Measurements from ENCODE around the gene NAXD. TPM values are rescaled to one million over a fixed set of nuclear protein-coding genes. Genes with fewer than 3 reads are reported as not detected.
"Not testable (repeated sequence)": the region's sequence is repeated elsewhere in the genome, so short reads cannot be mapped to it uniquely, and the experiment has no call there.

Gene NAXD
- total RNA-seq, 2 experiments from 2014 or later, result 17.4 to 17.8 TPM

GRCh38 chr13:110665491-110666254 lies 50.3 kb downstream of the NAXD start:
- DNase-seq, result peak in 3 of 14 experiments; percentile 22 to 34 (median 33)
- peaks cover 88% of the 10 kb centered on the region for H3K36me3 Mint-ChIP-seq (ENCODE audit: low read depth)
- H3K36me3 ChIP-seq (ENCODE audit: insufficient read depth, low read length), result peaks cover 73% of the 10 kb centered on the region
- no peaks in the 10 kb centered on the region for H3K4me1 ChIP-seq (ENCODE audit: insufficient read depth, low read length)
- intact Hi-C loops (cut with DNase I, micrococcal nuclease), result no loop called here
- no peak for TF ChIP-seq CTCF (IDR thresholded peaks at IDR 0.05)
- CTCF ChIA-PET, result no interaction called here
- H3K4me1 Mint-ChIP-seq (ENCODE audit: low read depth), result peaks cover 1% of the 10 kb centered on the region
- H3K27ac Mint-ChIP-seq, result no peak overlapping the region
- no peaks in the 10 kb centered on the region for H3K9me3 Mint-ChIP-seq
- H3K4me3 Mint-ChIP-seq, result no peak overlapping the region
- peaks cover 0 to 5% of the 10 kb centered on the region in 2 experiments for H3K9me3 ChIP-seq (ENCODE audit: control insufficient read depth in 1 of 2, insufficient read depth in 1 of 2, low read length in 2 of 2)
- POLR2A ChIA-PET, result no interaction called here
- no peaks in the 10 kb centered on the region for H3K27me3 ChIP-seq (ENCODE audit: control insufficient read depth in 1 of 2, insufficient read depth in 2 of 2, low read length in 2 of 2)
- H3K4me3 ChIP-seq (ENCODE audit: low read length), result no peak overlapping the region
- ATAC-seq (ENCODE audit: poor library complexity), result no peak
- H3K27me3 Mint-ChIP-seq, result no peaks in the 10 kb centered on the region
- H3K27ac ChIP-seq (ENCODE audit: low read depth in 1 of 2, low read length in 2 of 2), result no peak overlapping the region

GRCh38 chr13:110666255-110666533 lies 50.8 kb downstream of the NAXD start:
- Histone ChIP-seq H3K27me3 (ENCODE audit: control insufficient read depth in 1 of 2, insufficient read depth in 2 of 2, low read length in 2 of 2) (no peaks in the 10 kb centered on the region), H3K36me3 (ENCODE audit: insufficient read depth, low read length) (peaks cover 70% of the 10 kb centered on the region), H3K9me3 (ENCODE audit: control insufficient read depth in 1 of 2, insufficient read depth in 1 of 2, low read length in 2 of 2) (peaks cover 0 to 5% of the 10 kb centered on the region in 2 experiments), H3K4me3 (ENCODE audit: low read length) (no peak overlapping the region), H3K27ac (ENCODE audit: low read depth in 1 of 2, low read length in 2 of 2) (no peak overlapping the region), H3K4me1 (ENCODE audit: insufficient read depth, low read length) (no peaks in the 10 kb centered on the region)
- ATAC-seq (ENCODE audit: poor library complexity) (no peak), DNase-seq (no peak)
- CTCF ChIA-PET, result no interaction called here
- POLR2A ChIA-PET, result no interaction called here
- Mint-ChIP-seq H3K4me1 (ENCODE audit: low read depth) (peaks cover 7% of the 10 kb centered on the region), H3K9me3 (no peaks in the 10 kb centered on the region), H3K4me3 (no peak overlapping the region), H3K27me3 (no peaks in the 10 kb centered on the region), H3K27ac (no peak overlapping the region), H3K36me3 (ENCODE audit: low read depth) (peaks cover 88% of the 10 kb centered on the region)
- TF ChIP-seq CTCF (IDR thresholded peaks at IDR 0.05), result no peak
- intact Hi-C loops (cut with DNase I, micrococcal nuclease), result no loop called here

GRCh38 chr13:110669036-110669435 lies 53.7 kb downstream of the NAXD start:
- ChIA-PET CTCF (no interaction called here), POLR2A (no interaction called here)
- peaks cover 84% of the 10 kb centered on the region for H3K36me3 Mint-ChIP-seq (ENCODE audit: low read depth)
- Histone ChIP-seq H3K9me3 (ENCODE audit: control insufficient read depth in 1 of 2, insufficient read depth in 1 of 2, low read length in 2 of 2) (no peaks in the 10 kb centered on the region), H3K36me3 (ENCODE audit: insufficient read depth, low read length) (peaks cover 42% of the 10 kb centered on the region), H3K4me1 (ENCODE audit: insufficient read depth, low read length) (no peaks in the 10 kb centered on the region), H3K27ac (ENCODE audit: low read depth in 1 of 2, low read length in 2 of 2) (no peak overlapping the region), H3K27me3 (ENCODE audit: control insufficient read depth in 1 of 2, insufficient read depth in 2 of 2, low read length in 2 of 2) (no peaks in the 10 kb centered on the region), H3K4me3 (ENCODE audit: low read length) (no peak overlapping the region)
- intact Hi-C loops (cut with DNase I, micrococcal nuclease), result no loop called here
- no peak overlapping the region for H3K27ac Mint-ChIP-seq
- ATAC-seq (ENCODE audit: poor library complexity) (no peak), DNase-seq (no peak)
- no peak for TF ChIP-seq CTCF (IDR thresholded peaks at IDR 0.05)
- no peak overlapping the region for H3K4me3 Mint-ChIP-seq
- no peaks in the 10 kb centered on the region for H3K27me3 Mint-ChIP-seq
- no peaks in the 10 kb centered on the region for H3K9me3 Mint-ChIP-seq
- H3K4me1 Mint-ChIP-seq (ENCODE audit: low read depth), result peaks cover 23% of the 10 kb centered on the region

GRCh38 chr13:110669814-110670213 lies 54.5 kb downstream of the NAXD start:
- H3K27me3 ChIP-seq (ENCODE audit: control insufficient read depth in 1 of 2, insufficient read depth in 2 of 2, low read length in 2 of 2); ATAC-seq (ENCODE audit: poor library complexity); H3K4me3 Mint-ChIP-seq; CTCF ChIA-PET; H3K9me3 ChIP-seq (ENCODE audit: control insufficient read depth in 1 of 2, insufficient read depth in 1 of 2, low read length in 2 of 2); H3K9me3 Mint-ChIP-seq; H3K27ac Mint-ChIP-seq; H3K27me3 Mint-ChIP-seq; H3K4me3 ChIP-seq (ENCODE audit: low read length); POLR2A ChIA-PET; H3K27ac ChIP-seq (ENCODE audit: low read depth in 1 of 2, low read length in 2 of 2); H3K4me1 ChIP-seq (ENCODE audit: insufficient read depth, low read length); intact Hi-C loops (cut with DNase I, micrococcal nuclease); DNase-seq: not testable (repeated sequence)
- peaks cover 23% of the 10 kb centered on the region for H3K4me1 Mint-ChIP-seq (ENCODE audit: low read depth)
- H3K36me3 ChIP-seq (ENCODE audit: insufficient read depth, low read length), result peaks cover 37% of the 10 kb centered on the region
- peaks cover 83% of the 10 kb centered on the region for H3K36me3 Mint-ChIP-seq (ENCODE audit: low read depth)
